ENCODE data around the gene TOX2. TPM values are rescaled to one million over a fixed set of nuclear protein-coding genes. Genes with fewer than 3 reads are reported as not detected.

Gene TOX2
- total RNA-seq, 1 experiment from 2014 or later: 1.7 TPM

DNA sequence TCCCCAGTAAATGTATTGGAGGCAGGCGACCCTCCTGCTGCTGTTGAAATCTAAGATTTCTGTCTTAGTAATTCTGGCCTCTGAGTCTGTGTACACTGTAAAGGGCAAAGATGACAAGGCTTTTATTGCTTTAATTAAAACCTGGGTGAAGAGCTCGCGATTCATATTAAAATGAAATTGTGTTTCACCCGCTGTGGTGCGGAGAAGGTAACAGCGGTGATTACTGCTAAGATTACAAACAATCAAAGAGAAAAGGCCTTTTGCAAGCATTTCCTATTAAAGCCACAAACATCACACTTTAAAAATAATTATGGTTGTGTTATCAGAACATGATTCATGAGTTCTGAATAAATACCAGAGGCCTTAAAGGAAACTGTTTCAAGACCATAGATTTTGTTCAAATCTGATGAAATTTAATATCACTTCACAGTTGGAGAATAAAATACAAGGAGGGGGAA, 69.3 kb downstream of the TOX2 start:
- H2BK20ac ChIP-seq (ENCODE audit: low read depth, low read length, poor library complexity, severe bottlenecking): no peak overlapping the region
- H3K36me3 Mint-ChIP-seq (ENCODE audit: insufficient read depth in 1 of 3, low read depth in 3 of 3): no peaks in the 10 kb centered on the region
- WGBS (ENCODE audit: extremely low coverage, insufficient read length, low lambda C conversion rate): no CpG with 5 or more reads among the region's 6 CpGs

More for the DNA sequence above, 69.3 kb downstream of the TOX2 start:
- Mint-ChIP-seq H3K27me3 (ENCODE audit: low read depth) (no peaks in the 10 kb centered on the region; the same call in 1 of the 2 replicates), H3K9me3 (no peaks in the 10 kb centered on the region), H3K4me1 (peaks cover 0 to 10% of the 10 kb centered on the region in 2 experiments; a peak in 2 of 4 replicates), H3K27ac (no peak overlapping the region), H3K4me3 (no peak overlapping the region)
- no peak overlapping the region for H3T11ph ChIP-seq (ENCODE audit: low read length)
- no peak overlapping the region for H2BK120ac ChIP-seq (ENCODE audit: low read depth, low read length, poor library complexity, severe bottlenecking)
- no peaks in the 10 kb centered on the region for H3K79me1 ChIP-seq (ENCODE audit: insufficient read depth, low read depth, low read length, poor library complexity, severe bottlenecking)
- H2AK5ac ChIP-seq (ENCODE audit: insufficient read length, low read length): no peak overlapping the region
- H4K91ac ChIP-seq (ENCODE audit: insufficient read length, low read depth, low read length): no peak overlapping the region
- no peaks in the 10 kb centered on the region for H3K23me2 ChIP-seq (ENCODE audit: insufficient read length, low read depth, low read length, poor library complexity, severe bottlenecking)
- no peak overlapping the region for H3K4ac ChIP-seq (ENCODE audit: low read depth, low read length)
- H2BK15ac ChIP-seq (ENCODE audit: low read depth, low read length): no peak overlapping the region
- H4K8ac ChIP-seq (replicated peaks; ENCODE audit: insufficient read length, low read depth, low read length): no peak overlapping the region
- no peak overlapping the region for H2BK5ac ChIP-seq (ENCODE audit: insufficient read length, low read length)
- H3K9ac ChIP-seq (ENCODE audit: extremely low read depth, insufficient read length, low read length): no peak overlapping the region
- no peak overlapping the region for H4K5ac ChIP-seq (ENCODE audit: insufficient read length, low read depth, low read length)
- H3K27ac ChIP-seq (ENCODE audit: insufficient read length, low read depth, low read length): no peak overlapping the region
- no peaks in the 10 kb centered on the region for H3K27me3 ChIP-seq (ENCODE audit: insufficient read depth, low read length)
- H4K20me1 ChIP-seq (ENCODE audit: control insufficient read depth, insufficient read depth, insufficient read length): no peaks in the 10 kb centered on the region
- no peak overlapping the region for H3K4me2 ChIP-seq (ENCODE audit: insufficient read depth, insufficient read length, low read length)
- no peaks in the 10 kb centered on the region for H3K79me2 ChIP-seq (ENCODE audit: insufficient read depth, low read length)
- no peak overlapping the region for H3K23ac ChIP-seq (ENCODE audit: insufficient read length, low read depth, low read length)
- no peak overlapping the region for H2BK12ac ChIP-seq (ENCODE audit: insufficient read length, low read depth, low read length)
- H3K4me1 ChIP-seq (ENCODE audit: insufficient read depth, low read length): no peaks in the 10 kb centered on the region
- TF ChIP-seq, protein P1, sequence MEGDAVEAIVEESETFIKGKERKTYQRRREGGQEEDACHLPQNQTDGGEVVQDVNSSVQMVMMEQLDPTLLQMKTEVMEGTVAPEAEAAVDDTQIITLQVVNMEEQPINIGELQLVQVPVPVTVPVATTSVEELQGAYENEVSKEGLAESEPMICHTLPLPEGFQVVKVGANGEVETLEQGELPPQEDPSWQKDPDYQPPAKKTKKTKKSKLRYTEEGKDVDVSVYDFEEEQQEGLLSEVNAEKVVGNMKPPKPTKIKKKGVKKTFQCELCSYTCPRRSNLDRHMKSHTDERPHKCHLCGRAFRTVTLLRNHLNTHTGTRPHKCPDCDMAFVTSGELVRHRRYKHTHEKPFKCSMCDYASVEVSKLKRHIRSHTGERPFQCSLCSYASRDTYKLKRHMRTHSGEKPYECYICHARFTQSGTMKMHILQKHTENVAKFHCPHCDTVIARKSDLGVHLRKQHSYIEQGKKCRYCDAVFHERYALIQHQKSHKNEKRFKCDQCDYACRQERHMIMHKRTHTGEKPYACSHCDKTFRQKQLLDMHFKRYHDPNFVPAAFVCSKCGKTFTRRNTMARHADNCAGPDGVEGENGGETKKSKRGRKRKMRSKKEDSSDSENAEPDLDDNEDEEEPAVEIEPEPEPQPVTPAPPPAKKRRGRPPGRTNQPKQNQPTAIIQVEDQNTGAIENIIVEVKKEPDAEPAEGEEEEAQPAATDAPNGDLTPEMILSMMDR (conservative IDR thresholded peaks at IDR 0.05): no peak
- H3K14ac ChIP-seq (ENCODE audit: insufficient read depth, low read length): no peak overlapping the region
- H3K56ac ChIP-seq (ENCODE audit: insufficient read length, low read depth, low read length): no peak overlapping the region
- H2AFZ ChIP-seq (ENCODE audit: low read length): no peak overlapping the region
- H3K18ac ChIP-seq (ENCODE audit: insufficient read length, low read depth, low read length): no peak overlapping the region
- no peak for DNase-seq
- H3K9me3 ChIP-seq (ENCODE audit: control insufficient read depth, low read depth, low read length): no peaks in the 10 kb centered on the region
